ENCODE results near the gene ZNF292.

- TF ChIP-seq CTCF (IDR thresholded peaks at IDR 0.05; ENCODE audit: low read depth, low read length) (no peak), EZH2phosphoT487 (IDR thresholded peaks at IDR 0.05; ENCODE audit: low read depth) (no peak)
These were observed 9.1 kb downstream of the ZNF292 start for GRCh38 chr6:87164506-87164905.

Data from OCI-LY3 (cell line).